Measurements from ENCODE around the gene HTR1D. TPM values are rescaled to one million over a fixed set of nuclear protein-coding genes. Genes with fewer than 3 reads are reported as not detected.
A peak's percentile ranks its signal among the peaks of the same experiment; 100 is the strongest.

HTR1D gene
- total RNA-seq, 4 donors from 2014 or later: not detected

DNA sequence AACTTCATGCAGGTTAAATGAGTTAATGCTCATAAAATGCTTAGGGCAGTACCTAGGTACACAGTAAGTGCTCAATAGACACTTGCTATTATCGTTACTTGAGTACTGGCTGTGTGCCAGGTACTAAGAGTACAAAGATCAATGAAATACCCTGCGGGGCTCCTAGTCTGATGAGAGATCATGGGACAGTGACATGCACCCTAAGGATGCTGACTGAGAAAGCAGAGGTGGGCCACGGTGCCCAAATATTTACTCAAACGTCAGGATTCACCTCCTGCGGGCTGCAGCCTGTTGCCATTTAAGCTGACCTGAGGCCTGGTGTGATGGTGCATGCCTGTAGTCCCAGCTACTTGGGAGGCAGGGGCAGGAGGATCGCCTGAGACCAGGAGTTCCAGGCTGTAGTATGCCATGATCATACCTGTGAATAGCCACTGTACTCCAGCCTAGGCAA, 28.8 kb downstream of the HTR1D start:
- 58 to 60% methylated on average over 6 of the region's 6 CpGs for WGBS, 2 donors
- Histone ChIP-seq H3K27me3 (no peaks in the 10 kb centered on the region), H3K4me3 (replicated peaks in 1 of 3) (no peak overlapping the region), H3K9me3 (no peaks in the 10 kb centered on the region), H3K27ac (no peak overlapping the region), H3K4me1 (peaks cover 0 to 5% of the 10 kb centered on the region in 2 donors), H3K36me3 (no peaks in the 10 kb centered on the region)
- intact Hi-C loops (cut with DNase I): no loop called here
- TF ChIP-seq POLR2A (IDR thresholded peaks at IDR 0.05) (no peak), CTCF (IDR thresholded peaks at IDR 0.05) (no peak)
- no peak for DNase-seq

DNA sequence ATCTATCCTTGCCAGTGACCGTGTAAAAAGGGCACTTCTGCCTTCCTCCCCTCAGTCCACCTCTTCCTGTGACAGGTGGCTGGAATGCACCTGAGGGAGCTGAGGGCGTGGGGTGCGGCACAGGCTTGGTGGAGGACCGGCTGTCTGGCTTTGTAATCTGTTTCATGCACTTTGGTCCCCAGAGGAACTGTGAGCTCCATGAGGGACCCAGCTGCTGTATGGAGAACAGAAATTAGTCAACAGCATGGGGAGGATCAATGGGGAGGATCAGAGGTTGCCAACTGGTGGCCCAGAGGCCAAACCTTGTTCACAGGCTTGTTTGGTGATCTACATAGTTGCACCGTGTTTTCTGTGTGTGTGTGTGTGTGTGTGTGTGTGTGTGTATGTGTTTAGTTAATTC, 29.7 kb downstream of the HTR1D start:
- no peaks in the 10 kb centered on the region for H3K36me3 ChIP-seq
- no peak overlapping the region for H3K27ac ChIP-seq
- H3K9me3 ChIP-seq: no peaks in the 10 kb centered on the region
- H3K4me1 ChIP-seq: peaks cover 0 to 5% of the 10 kb centered on the region in 2 donors
- no peaks in the 10 kb centered on the region for H3K27me3 ChIP-seq
- intact Hi-C loops (cut with DNase I): no loop called here
- TF ChIP-seq CTCF (IDR thresholded peaks at IDR 0.05): no peak
- TF ChIP-seq POLR2A (IDR thresholded peaks at IDR 0.05): no peak
- no peak for DNase-seq
- H3K4me3 ChIP-seq (replicated peaks in 1 of 3): no peak overlapping the region
- WGBS, 2 donors: 67 to 74% methylated on average over 5 of the region's 5 CpGs

GRCh38 chr1:23185381-23185780, 31.9 kb downstream of the HTR1D start:
- H3K27ac ChIP-seq: no peak overlapping the region
- H3K36me3 ChIP-seq: no peaks in the 10 kb centered on the region
- no peak for DNase-seq
- intact Hi-C loops (cut with DNase I): loop anchor here (2.0 kb wide), 1 partner anchor 87 kb away; no protein-coding TSS in a partner anchor
- H3K27me3 ChIP-seq: no peaks in the 10 kb centered on the region
- H3K4me1 ChIP-seq: peaks cover 0 to 5% of the 10 kb centered on the region in 2 donors
- no peak overlapping the region for H3K4me3 ChIP-seq (replicated peaks in 1 of 3)
- H3K9me3 ChIP-seq: no peaks in the 10 kb centered on the region
- TF ChIP-seq CTCF (IDR thresholded peaks at IDR 0.05): no peak
- TF ChIP-seq POLR2A (IDR thresholded peaks at IDR 0.05): no peak
- 67 to 83% methylated on average over 4 of the region's 4 CpGs for WGBS, 2 donors

- peak; percentile 7 to 20 for DNase-seq
- Histone ChIP-seq H3K4me3 (replicated peaks in 1 of 3) (no peak overlapping the region), H3K9me3 (no peaks in the 10 kb centered on the region), H3K36me3 (no peaks in the 10 kb centered on the region), H3K4me1 (peaks cover 0 to 5% of the 10 kb centered on the region in 2 donors), H3K27ac (no peak overlapping the region), H3K27me3 (no peaks in the 10 kb centered on the region)
- intact Hi-C loops (cut with DNase I): loop anchor here (2.0 kb wide), 1 partner anchor 86 kb away; no protein-coding TSS in a partner anchor
- 15 to 18% methylated on average over 10 of the region's 10 CpGs for WGBS, 2 donors
- TF ChIP-seq POLR2A (IDR thresholded peaks at IDR 0.05): no peak
- TF ChIP-seq CTCF (IDR thresholded peaks at IDR 0.05): peak; percentile 58 to 96 (median 78)
Observed at GRCh38 chr1:23184212-23184934, 32.9 kb downstream of the HTR1D start.

GRCh38 chr1:23179862-23180261, 37.4 kb downstream of the HTR1D start:
- peaks cover 0 to 17% of the 10 kb centered on the region in 2 donors for H3K4me1 ChIP-seq
- no peak for DNase-seq
- no peaks in the 10 kb centered on the region for H3K27me3 ChIP-seq
- no peak overlapping the region for H3K4me3 ChIP-seq (replicated peaks in 1 of 3)
- no peak for TF ChIP-seq CTCF (IDR thresholded peaks at IDR 0.05)
- no peak for TF ChIP-seq POLR2A (IDR thresholded peaks at IDR 0.05)
- no peak overlapping the region for H3K27ac ChIP-seq
- WGBS, 2 donors: 80 to 89% methylated on average over 2 of the region's 2 CpGs
- intact Hi-C loops (cut with DNase I): no loop called here
- no peaks in the 10 kb centered on the region for H3K9me3 ChIP-seq
- no peaks in the 10 kb centered on the region for H3K36me3 ChIP-seq

Measured in thyroid gland (tissue), 4 donors.